A673 (cell line): ENCODE data around the gene ARFGAP1. TPM values are rescaled to one million over a fixed set of nuclear protein-coding genes. Genes with fewer than 3 reads are reported as not detected.

Experiments
- BruUV-seq: library from RNA; stranded (reverse); fragments of 400-500 nt; replicated peaks from 2 replicates; lab custom pipeline; 2021; lab: Mats Ljungman, UMichigan
- CTCF ChIA-PET: fragments of 300-600 bp; sonication (Branson Sonifier 250); formaldehyde crosslinking; loops from one replicate; lab custom pipeline; 2022; ENCODE audit warnings: antibody characterized with exemption; lab: Charles Lee
- POLR2A ChIA-PET: fragments of 300-600 bp; sonication (Branson Sonifier 250); formaldehyde crosslinking; loops from one replicate; lab custom pipeline; 2022; ENCODE audit warnings: antibody characterized with exemption; ENCODE audit not compliant: low non-redundant PET; lab: Charles Lee
- DNase-seq: peaks from one replicate; pipeline ENCODE4 v3.0.0-alpha.2; 2015; ENCODE audit warnings: low spot score
- H3K27ac ChIP-seq: fragments of 200-600 bp; sonication (generic); 2 replicates; pipeline ENCODE4 v1.5.1; 2016; ENCODE audit warnings: mixed run types, low read depth, mild to moderate bottlenecking, mixed read lengths, antibody characterized with exemption, low read length; ENCODE audit not compliant: poor library complexity, severe bottlenecking
- H3K27me3 ChIP-seq: fragments of 200-600 bp; sonication (generic); replicated peaks from 2 replicates; pipeline ENCODE4 v1.6.1; 2017; ENCODE audit warnings: mixed run types, low read depth, mild to moderate bottlenecking, mixed read lengths, antibody characterized with exemption, low read length; ENCODE audit not compliant: insufficient read depth, poor library complexity
- H3K36me3 ChIP-seq: fragments of 200-600 bp; sonication (generic); 2 replicates; pipeline ENCODE4 v1.6.1; 2016; ENCODE audit warnings: mixed run types, mild to moderate bottlenecking, mixed read lengths, antibody characterized with exemption, low read length; ENCODE audit not compliant: insufficient read depth, poor library complexity, severe bottlenecking
- H3K4me1 ChIP-seq: fragments of 200-600 bp; sonication (generic); 2 replicates; pipeline ENCODE4 v1.6.1; 2017; ENCODE audit warnings: mixed run types, mild to moderate bottlenecking, mixed read lengths, antibody characterized with exemption, low read length; ENCODE audit not compliant: insufficient read depth, poor library complexity, severe bottlenecking
- H3K4me3 ChIP-seq: fragments of 200-600 bp; sonication (generic); 2 replicates; pipeline ENCODE4 v1.5.1; 2016; ENCODE audit warnings: low read depth, mixed run types, mild to moderate bottlenecking, mixed read lengths, low read length; ENCODE audit not compliant: poor library complexity, severe bottlenecking
- H3K9me3 ChIP-seq: fragments of 200-600 bp; sonication (generic); 2 replicates; pipeline ENCODE4 v1.6.1; 2016; ENCODE audit warnings: mixed run types, low read depth, mild to moderate bottlenecking, mixed read lengths, antibody characterized with exemption, low read length; ENCODE audit not compliant: poor library complexity, severe bottlenecking
- EZH2 ChIP-seq: fragments of 200-600 bp; sonication (generic); IDR thresholded peaks from 2 replicates; pipeline ENCODE4 v1.6.1; 2017; ENCODE audit warnings: borderline replicate concordance, low read depth, mild to moderate bottlenecking, mixed read lengths, antibody characterized with exemption, low read length; ENCODE audit not compliant: poor library complexity, severe bottlenecking
- intact Hi-C: fragments of 100-400 bp; cut with micrococcal nuclease; formaldehyde crosslinking; loops from one replicate; pipeline ENCODE4 v1.10.0; 2022; ENCODE audit not compliant: unreplicated experiment
- total RNA-seq: library from RNA; stranded (reverse); gene quantifications from 2 replicates; pipeline ENCODE4 v1.2.3, GENCODE V29; 2021
- TF ChIP-seq, protein P1 (sequence below): fragments of 300-800, 200-600 bp; sonication (generic); conservative IDR thresholded peaks from 2 replicates; pipeline ENCODE4 v1.5.1; 2017; ENCODE audit warnings: low read depth, mild to moderate bottlenecking, antibody characterized with exemption, low read length, moderate library complexity, mixed read lengths

ARFGAP1 gene
- total RNA-seq, 1 experiment from 2014 or later, result 90.4 TPM

DNA sequence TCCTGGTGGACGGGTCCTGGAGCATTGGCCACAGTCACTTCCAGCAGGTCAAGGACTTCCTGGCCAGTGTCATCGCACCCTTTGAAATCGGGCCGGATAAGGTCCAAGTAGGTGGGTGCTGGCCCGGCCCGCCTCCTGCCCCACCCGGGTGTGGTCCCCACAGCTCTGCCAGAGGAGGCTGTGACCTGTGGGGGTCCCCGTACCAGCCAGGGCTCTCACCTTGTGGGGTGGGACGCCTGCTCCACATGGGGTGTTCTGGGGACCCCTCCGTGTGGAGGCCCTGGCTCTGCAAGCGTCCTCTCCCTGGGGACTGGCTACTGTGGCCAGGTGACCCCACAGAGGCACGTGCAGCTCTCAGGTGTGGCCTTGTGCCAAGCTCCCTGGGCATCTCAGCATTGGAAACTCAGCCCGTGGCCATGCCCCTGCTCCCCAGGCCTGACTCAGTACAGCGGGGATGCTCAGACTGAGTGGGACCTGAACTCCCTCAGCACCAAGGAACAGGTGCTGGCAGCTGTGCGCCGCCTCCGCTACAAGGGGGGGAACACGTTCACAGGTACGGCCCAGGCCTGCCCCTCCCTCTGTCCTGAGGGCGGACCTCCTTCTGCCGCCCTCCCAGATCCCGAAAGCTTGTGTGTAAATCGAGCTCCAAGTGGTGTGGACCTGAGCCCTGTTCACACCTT is 35.1 kb downstream of the ARFGAP1 start:
- ChIA-PET CTCF (interaction anchor here (3.2 kb wide), 1 partner anchor 74 kb away, joined by 45 read pairs; no protein-coding TSS in a partner anchor), POLR2A (no interaction called here)
- no peaks in the 10 kb centered on the region for H3K9me3 ChIP-seq
- no TSS peak for BruUV-seq
- H3K4me3 ChIP-seq, result no peak overlapping the region
- no peaks in the 10 kb centered on the region for H3K4me1 ChIP-seq
- H3K36me3 ChIP-seq, result no peaks in the 10 kb centered on the region
- no peak overlapping the region for H3K27ac ChIP-seq
- intact Hi-C loops, result no loop called here
- TF ChIP-seq EZH2, result no peak
- TF ChIP-seq, protein P1, sequence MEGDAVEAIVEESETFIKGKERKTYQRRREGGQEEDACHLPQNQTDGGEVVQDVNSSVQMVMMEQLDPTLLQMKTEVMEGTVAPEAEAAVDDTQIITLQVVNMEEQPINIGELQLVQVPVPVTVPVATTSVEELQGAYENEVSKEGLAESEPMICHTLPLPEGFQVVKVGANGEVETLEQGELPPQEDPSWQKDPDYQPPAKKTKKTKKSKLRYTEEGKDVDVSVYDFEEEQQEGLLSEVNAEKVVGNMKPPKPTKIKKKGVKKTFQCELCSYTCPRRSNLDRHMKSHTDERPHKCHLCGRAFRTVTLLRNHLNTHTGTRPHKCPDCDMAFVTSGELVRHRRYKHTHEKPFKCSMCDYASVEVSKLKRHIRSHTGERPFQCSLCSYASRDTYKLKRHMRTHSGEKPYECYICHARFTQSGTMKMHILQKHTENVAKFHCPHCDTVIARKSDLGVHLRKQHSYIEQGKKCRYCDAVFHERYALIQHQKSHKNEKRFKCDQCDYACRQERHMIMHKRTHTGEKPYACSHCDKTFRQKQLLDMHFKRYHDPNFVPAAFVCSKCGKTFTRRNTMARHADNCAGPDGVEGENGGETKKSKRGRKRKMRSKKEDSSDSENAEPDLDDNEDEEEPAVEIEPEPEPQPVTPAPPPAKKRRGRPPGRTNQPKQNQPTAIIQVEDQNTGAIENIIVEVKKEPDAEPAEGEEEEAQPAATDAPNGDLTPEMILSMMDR, result no peak
- H3K27me3 ChIP-seq, result no peaks in the 10 kb centered on the region
- no peak for DNase-seq

- TF ChIP-seq, protein P1, result no peak
- no peak for TF ChIP-seq EZH2
- Histone ChIP-seq H3K4me1 (no peaks in the 10 kb centered on the region), H3K36me3 (no peaks in the 10 kb centered on the region), H3K4me3 (no peak overlapping the region), H3K27ac (no peak overlapping the region), H3K27me3 (no peaks in the 10 kb centered on the region), H3K9me3 (no peaks in the 10 kb centered on the region)
- intact Hi-C loops, result no loop called here
- BruUV-seq, result no TSS peak
- ChIA-PET POLR2A (no interaction called here), CTCF (interaction anchor here (0.9 to 3.2 kb wide), 2 partner anchors 73 to 888 kb away, joined by 3 to 45 read pairs; no protein-coding TSS in a partner anchor)
- no peak for DNase-seq
These were observed 35.8 kb downstream of the ARFGAP1 start for GRCh38 chr20:63308218-63308911.

DNA sequence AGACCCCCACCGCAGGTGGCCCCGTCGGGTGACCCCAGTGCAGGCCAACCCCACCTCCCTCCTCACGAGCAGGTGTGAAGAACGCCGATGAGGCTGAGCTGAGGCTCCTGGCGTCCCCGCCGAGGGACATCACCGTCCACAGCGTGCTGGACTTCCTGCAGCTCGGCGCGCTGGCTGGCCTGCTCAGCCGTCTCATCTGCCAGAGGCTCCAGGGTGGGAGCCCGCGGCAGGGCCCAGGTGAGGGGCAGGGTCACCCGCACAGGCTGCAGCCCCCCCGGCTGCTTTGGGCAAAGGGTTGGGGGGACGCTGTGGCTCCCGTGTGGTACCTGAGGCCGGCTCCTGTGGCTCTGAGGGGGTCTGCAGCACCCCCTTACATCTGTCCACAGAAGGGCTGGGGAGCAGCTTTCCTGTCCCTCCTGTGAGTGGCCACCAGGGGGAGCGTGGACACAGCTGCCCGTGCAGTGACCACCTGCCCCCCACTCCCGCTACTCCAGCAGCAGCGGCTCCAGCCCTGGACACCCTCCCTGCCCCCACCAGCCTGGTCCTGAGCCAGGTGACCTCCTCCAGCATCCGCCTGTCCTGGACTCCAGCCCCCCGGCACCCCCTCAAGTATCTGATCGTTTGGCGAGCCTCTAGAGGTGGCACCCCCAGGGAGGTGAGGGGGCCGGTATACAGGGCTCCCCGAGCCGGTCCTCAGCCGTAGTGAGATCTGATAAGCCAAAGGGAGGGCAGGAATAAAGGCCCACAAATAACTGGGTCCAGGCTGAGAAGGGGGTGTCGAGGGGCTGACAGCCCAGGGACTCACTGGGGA is 36.9 kb downstream of the ARFGAP1 start:
- TF ChIP-seq, protein P1, result peak; percentile 88
- no peak for TF ChIP-seq EZH2
- BruUV-seq, result no TSS peak
- Histone ChIP-seq H3K9me3 (no peaks in the 10 kb centered on the region), H3K27ac (no peak overlapping the region), H3K4me1 (no peaks in the 10 kb centered on the region), H3K27me3 (no peaks in the 10 kb centered on the region), H3K4me3 (no peak overlapping the region), H3K36me3 (no peaks in the 10 kb centered on the region)
- ChIA-PET CTCF (interaction anchor here (0.6 to 3.2 kb wide), 3 partner anchors 72 to 887 kb away, joined by 3 to 45 read pairs (median 3); no protein-coding TSS in a partner anchor), POLR2A (no interaction called here)
- intact Hi-C loops, result loop anchor here (1.0 kb wide), 1 partner anchor 72 kb away; no protein-coding TSS in a partner anchor
- DNase-seq, result peak; percentile 36
